Measurements from ENCODE around the gene BRD1. TPM values are rescaled to one million over a fixed set of nuclear protein-coding genes. Genes with fewer than 3 reads are reported as not detected.
A peak's percentile ranks its signal among the peaks of the same experiment; 100 is the strongest.

Gene BRD1
- total RNA-seq, 1 donor from 2014 or later = 32.4 TPM

DNA sequence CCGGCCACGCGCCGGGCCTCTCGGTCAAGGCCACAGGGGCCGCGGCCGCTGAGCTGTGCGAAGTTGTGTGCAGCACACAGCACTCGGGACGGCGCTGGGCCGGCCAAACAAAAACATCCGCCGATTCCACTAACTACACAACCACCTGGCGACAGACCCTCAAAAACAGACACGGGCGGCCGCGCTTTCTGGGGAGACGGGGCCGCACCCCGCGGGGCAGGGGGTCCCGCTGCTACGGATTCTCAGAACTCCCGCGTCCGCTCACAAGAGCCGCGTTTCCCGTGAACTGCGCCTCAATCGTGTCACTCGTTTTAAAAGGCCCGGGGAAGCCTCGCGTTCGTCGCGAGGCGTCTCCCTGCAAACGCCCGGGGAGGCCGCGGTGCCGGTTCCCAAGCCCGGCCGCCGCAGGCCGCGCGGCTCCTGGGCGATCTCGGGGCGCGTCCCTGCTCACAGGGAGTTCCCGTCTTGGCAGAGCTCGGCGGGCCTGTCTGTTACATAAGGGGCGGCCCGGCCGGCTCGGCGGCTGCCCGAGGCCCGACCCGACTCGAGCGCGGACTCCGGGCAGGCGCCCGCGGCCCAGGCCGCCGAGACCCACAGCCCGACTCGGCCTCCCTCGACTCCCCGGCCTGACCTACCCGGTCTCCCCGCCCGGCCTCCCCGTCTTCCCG is 936 bp downstream of the BRD1 start:
- H3K27me3 ChIP-seq (ENCODE audit: insufficient read depth, low read length) = peaks cover 3% of the 10 kb centered on the region
- Mint-ChIP-seq H3K36me3 (ENCODE audit: low read depth, unreplicated experiment) (peaks cover 16% of the 10 kb centered on the region), H3K27me3 (ENCODE audit: low read depth, unreplicated experiment) (peaks cover 5% of the 10 kb centered on the region), H3K9me3 (ENCODE audit: unreplicated experiment) (peaks cover 2% of the 10 kb centered on the region), H3K27ac (ENCODE audit: unreplicated experiment) (peak overlapping the region; percentile 53), H3K4me1 (ENCODE audit: low read depth, unreplicated experiment) (peaks cover 27% of the 10 kb centered on the region), H3K4me3 (ENCODE audit: unreplicated experiment) (peak overlapping the region; percentile 94)
- H3K4me2 ChIP-seq (ENCODE audit: low read length) = peak overlapping the region; percentile 95
- H3K9me3 ChIP-seq (ENCODE audit: insufficient read depth, low read depth, low read length) = no peaks in the 10 kb centered on the region
- peak overlapping the region; percentile 90 for H3K9ac ChIP-seq (ENCODE audit: low read length)
- H3K4me1 ChIP-seq (ENCODE audit: insufficient read depth, low read length) = peaks cover 15% of the 10 kb centered on the region
- H4K20me1 ChIP-seq (ENCODE audit: insufficient read depth, low read length) = peaks cover 52% of the 10 kb centered on the region
- FAIRE-seq (no peak), DNase-seq (ENCODE audit: low read depth) (peak; percentile 25)
- peaks cover 54% of the 10 kb centered on the region for H3K79me2 ChIP-seq (ENCODE audit: insufficient read depth, low read length)
- no peak overlapping the region for H2AFZ ChIP-seq (ENCODE audit: low read depth, low read length)
- TF ChIP-seq, protein P1, sequence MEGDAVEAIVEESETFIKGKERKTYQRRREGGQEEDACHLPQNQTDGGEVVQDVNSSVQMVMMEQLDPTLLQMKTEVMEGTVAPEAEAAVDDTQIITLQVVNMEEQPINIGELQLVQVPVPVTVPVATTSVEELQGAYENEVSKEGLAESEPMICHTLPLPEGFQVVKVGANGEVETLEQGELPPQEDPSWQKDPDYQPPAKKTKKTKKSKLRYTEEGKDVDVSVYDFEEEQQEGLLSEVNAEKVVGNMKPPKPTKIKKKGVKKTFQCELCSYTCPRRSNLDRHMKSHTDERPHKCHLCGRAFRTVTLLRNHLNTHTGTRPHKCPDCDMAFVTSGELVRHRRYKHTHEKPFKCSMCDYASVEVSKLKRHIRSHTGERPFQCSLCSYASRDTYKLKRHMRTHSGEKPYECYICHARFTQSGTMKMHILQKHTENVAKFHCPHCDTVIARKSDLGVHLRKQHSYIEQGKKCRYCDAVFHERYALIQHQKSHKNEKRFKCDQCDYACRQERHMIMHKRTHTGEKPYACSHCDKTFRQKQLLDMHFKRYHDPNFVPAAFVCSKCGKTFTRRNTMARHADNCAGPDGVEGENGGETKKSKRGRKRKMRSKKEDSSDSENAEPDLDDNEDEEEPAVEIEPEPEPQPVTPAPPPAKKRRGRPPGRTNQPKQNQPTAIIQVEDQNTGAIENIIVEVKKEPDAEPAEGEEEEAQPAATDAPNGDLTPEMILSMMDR (IDR thresholded peaks at IDR 0.05; ENCODE audit: insufficient read depth, low read depth, low read length) = no peak
- no peak for TF ChIP-seq EZH2 (IDR thresholded peaks at IDR 0.05; ENCODE audit: insufficient read depth, low read length)
- peak overlapping the region; percentile 65 for H3K4me3 ChIP-seq (ENCODE audit: insufficient read depth, low read depth, low read length)
- H3K36me3 ChIP-seq (ENCODE audit: insufficient read depth, low read length) = peaks cover 8% of the 10 kb centered on the region
- H3K27ac ChIP-seq (ENCODE audit: low read depth, low read length) = peak overlapping the region; percentile 82

DNA sequence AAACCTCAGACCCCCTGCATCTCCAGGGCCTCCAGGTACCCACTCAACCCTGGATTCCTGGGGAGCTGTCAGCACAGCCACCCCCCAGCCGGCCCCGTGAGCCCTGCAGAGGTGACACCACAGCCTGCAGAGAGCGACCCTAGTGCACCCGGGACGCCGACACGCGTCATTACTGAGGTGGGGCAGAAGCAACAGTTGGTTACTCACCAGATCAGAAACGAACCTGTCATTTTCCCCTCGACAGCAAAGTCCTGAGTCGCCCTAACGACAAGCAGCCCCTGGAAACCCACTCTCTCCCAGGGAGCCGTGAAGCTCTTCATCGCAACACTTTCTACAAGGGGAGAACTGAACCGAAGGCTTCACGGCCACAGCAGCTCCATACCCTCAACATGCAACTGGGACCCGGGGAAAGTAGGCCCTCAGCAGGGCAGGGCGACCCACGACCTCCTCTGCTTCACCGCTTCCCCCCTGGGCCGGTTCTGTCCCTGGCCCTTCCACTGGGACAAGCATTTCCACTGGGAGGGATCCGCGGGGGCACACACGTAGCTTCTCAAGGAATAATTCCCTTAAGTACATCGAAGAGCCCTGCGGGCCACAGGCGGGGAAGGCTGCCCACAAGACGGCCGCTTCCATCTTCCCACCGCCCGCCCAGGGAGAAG is 1.6 kb downstream of the BRD1 start:
- no peak for FAIRE-seq
- Histone ChIP-seq H2AFZ (ENCODE audit: low read depth, low read length) (no peak overlapping the region), H3K79me2 (ENCODE audit: insufficient read depth, low read length) (peaks cover 61% of the 10 kb centered on the region)

More for the DNA sequence above, 1.6 kb downstream of the BRD1 start:
- TF ChIP-seq, protein P1 (IDR thresholded peaks at IDR 0.05; ENCODE audit: insufficient read depth, low read depth, low read length) = no peak
- TF ChIP-seq EZH2 (IDR thresholded peaks at IDR 0.05; ENCODE audit: insufficient read depth, low read length) = no peak
- H3K27me3 Mint-ChIP-seq (ENCODE audit: low read depth, unreplicated experiment) = peaks cover 2% of the 10 kb centered on the region
- peaks cover 17% of the 10 kb centered on the region for H3K36me3 Mint-ChIP-seq (ENCODE audit: low read depth, unreplicated experiment)
- Histone ChIP-seq H3K9ac (ENCODE audit: low read length) (peak overlapping the region; percentile 90), H3K36me3 (ENCODE audit: insufficient read depth, low read length) (peaks cover 8% of the 10 kb centered on the region), H3K9me3 (ENCODE audit: insufficient read depth, low read depth, low read length) (no peaks in the 10 kb centered on the region), H3K4me3 (ENCODE audit: insufficient read depth, low read depth, low read length) (peak overlapping the region; percentile 65), H3K4me1 (ENCODE audit: insufficient read depth, low read length) (peaks cover 15% of the 10 kb centered on the region), H3K27me3 (ENCODE audit: insufficient read depth, low read length) (no peaks in the 10 kb centered on the region), H3K4me2 (ENCODE audit: low read length) (peak overlapping the region; percentile 95), H4K20me1 (ENCODE audit: insufficient read depth, low read length) (peaks cover 58% of the 10 kb centered on the region), H3K27ac (ENCODE audit: low read depth, low read length) (peak overlapping the region; percentile 82)
- peaks cover 2% of the 10 kb centered on the region for H3K9me3 Mint-ChIP-seq (ENCODE audit: unreplicated experiment)
- H3K4me1 Mint-ChIP-seq (ENCODE audit: low read depth, unreplicated experiment) = peaks cover 27% of the 10 kb centered on the region
- DNase-seq (ENCODE audit: low read depth) = peak; percentile 38
- H3K27ac Mint-ChIP-seq (ENCODE audit: unreplicated experiment) = peak overlapping the region; percentile 98
- H3K4me3 Mint-ChIP-seq (ENCODE audit: unreplicated experiment) = peak overlapping the region; percentile 94

Data from astrocyte (in vitro differentiated cells and primary cell).